HepG2 (cell line): ENCODE results near the gene VASN. TPM values are rescaled to one million over a fixed set of nuclear protein-coding genes. Genes with fewer than 3 reads are reported as not detected.

Source experiments
- CTCF ChIP-seq: sonication (generic); formaldehyde crosslinking; IDR thresholded peaks from 2 replicates; pipeline ENCODE4 v1.5.0; 2020; ENCODE audit warnings: mild to moderate bottlenecking, missing genetic modification reagents, moderate library complexity
- HIC2 ChIP-seq: sonication (generic); formaldehyde crosslinking; IDR thresholded peaks from 2 replicates; pipeline ENCODE4 v1.9.0; 2022; ENCODE audit warnings: low read depth, missing genetic modification reagents
- HOXA7 ChIP-seq: sonication (generic); formaldehyde crosslinking; IDR thresholded peaks from 2 replicates; pipeline ENCODE4 v1.8.1; 2022; ENCODE audit warnings: mild to moderate bottlenecking, missing genetic modification reagents, moderate library complexity
- KLF9 ChIP-seq: IDR thresholded peaks from 2 replicates; pipeline ENCODE4 v1.6.1; 2016; ENCODE audit warnings: low read depth
- PBX2 ChIP-seq: IDR thresholded peaks from 2 replicates; pipeline ENCODE4 v1.6.1; 2016; ENCODE audit warnings: control low read depth
- SMC3 ChIP-seq: IDR thresholded peaks from 2 replicates; pipeline ENCODE4 v1.6.1; 2011; ENCODE audit warnings: low read length, improper control_type of control experiment
- STAT6 ChIP-seq: sonication (generic); formaldehyde crosslinking; IDR thresholded peaks from 2 replicates; pipeline ENCODE4 v1.4.0; 2020; ENCODE audit warnings: missing genetic modification reagents, mild to moderate bottlenecking, borderline replicate concordance
- UBTF ChIP-seq: sonication (generic); formaldehyde crosslinking; IDR thresholded peaks from 2 replicates; pipeline ENCODE4 v1.4.0; 2020; ENCODE audit warnings: mild to moderate bottlenecking, missing genetic modification reagents
- ZHX2 ChIP-seq, 2 experiments: sonication (generic) in 1 of 2; formaldehyde crosslinking in 1 of 2; IDR thresholded peaks; 2 replicates each; pipeline versions ENCODE4 v1.6.1 to v1.9.0; 2014 to 2022; ENCODE audit warnings: antibody characterized with exemption in 1 of 2, borderline replicate concordance in 1 of 2, inconsistent platforms in 1 of 2, low read depth in 1 of 2, missing genetic modification reagents in 1 of 2
- ZNF234 ChIP-seq: sonication (generic); formaldehyde crosslinking; conservative IDR thresholded peaks from 2 replicates; pipeline ENCODE4 v1.5.1; 2020; ENCODE audit warnings: mild to moderate bottlenecking, missing genetic modification reagents
- ZNF816 ChIP-seq: sonication (generic); formaldehyde crosslinking; IDR thresholded peaks from 2 replicates; pipeline ENCODE4 v1.8.0; 2022; ENCODE audit warnings: missing genetic modification reagents, mild to moderate bottlenecking, borderline replicate concordance
- polyA plus RNA-seq, 8 experiments: library from polyadenylated mRNA; depleted of rRNA in 3 of 8; stranded (reverse) in 7 of 8; unstranded in 1 of 8; fragments of >200 nt; fragmentation: Illumina TruSeq in 4 of 8; extraction: Trizol in 4 of 8; gene quantifications; 2 replicates each; pipeline versions ENCODE4 v1.2.1 to v1.2.3, GENCODE V29; 2011 to 2016; ENCODE audit warnings: low read depth in 4 of 8, missing spikeins in 1 of 8, mixed read lengths in 1 of 8; ENCODE audit not compliant: insufficient read depth in 1 of 8
- total RNA-seq, 5 experiments: library from RNA; depleted of rRNA; stranded (reverse); fragments of >200 nt; fragmentation: Illumina TruSeq; extraction: Trizol; gene quantifications; 2 replicates each; pipeline ENCODE4 v1.2.3, GENCODE V29; 2016; ENCODE audit warnings: low read depth in 1 of 5

The VASN gene
- total and polyA plus RNA-seq, 2 of the 13 experiments (the other 11 are each of a cell fraction or from before 2014, with no cell fraction given), result 8.4 to 18.2 TPM

GRCh38 chr16:4402439-4403132 is 30.9 kb downstream of the VASN start (continued):
- peak; percentile 32; the same call in 1 of the 2 replicates for TF ChIP-seq SMC3
- TF ChIP-seq ZNF816, result no peak
- TF ChIP-seq KLF9, result no peak
- 0 out of 2 replicates have a peak, but pooled peaks have one; percentile 24 for TF ChIP-seq HIC2 (CRISPR knock-in tag)
- peak; percentile 71 for TF ChIP-seq UBTF (CRISPR knock-in tag)
- peak; percentile 98 for TF ChIP-seq CTCF (CRISPR knock-in tag)
- TF ChIP-seq STAT6 (CRISPR knock-in tag), result no peak
- TF ChIP-seq PBX2, result no peak
- no peak for TF ChIP-seq HOXA7 (CRISPR knock-in tag)
- no peak for TF ChIP-seq ZNF234 (CRISPR knock-in tag)
- 0 out of 2 replicates have a peak, but pooled peaks have one; percentile 20 for TF ChIP-seq ZHX2 (IDR thresholded peaks at IDR 0.05; ENCODE audit: low read depth)
- no peak for TF ChIP-seq ZHX2 (CRISPR knock-in tag; IDR thresholded peaks at IDR 0.05; ENCODE audit: borderline replicate concordance)
